ENCODE results near the gene TCEANC2.

The TCEANC2 gene

DNA sequence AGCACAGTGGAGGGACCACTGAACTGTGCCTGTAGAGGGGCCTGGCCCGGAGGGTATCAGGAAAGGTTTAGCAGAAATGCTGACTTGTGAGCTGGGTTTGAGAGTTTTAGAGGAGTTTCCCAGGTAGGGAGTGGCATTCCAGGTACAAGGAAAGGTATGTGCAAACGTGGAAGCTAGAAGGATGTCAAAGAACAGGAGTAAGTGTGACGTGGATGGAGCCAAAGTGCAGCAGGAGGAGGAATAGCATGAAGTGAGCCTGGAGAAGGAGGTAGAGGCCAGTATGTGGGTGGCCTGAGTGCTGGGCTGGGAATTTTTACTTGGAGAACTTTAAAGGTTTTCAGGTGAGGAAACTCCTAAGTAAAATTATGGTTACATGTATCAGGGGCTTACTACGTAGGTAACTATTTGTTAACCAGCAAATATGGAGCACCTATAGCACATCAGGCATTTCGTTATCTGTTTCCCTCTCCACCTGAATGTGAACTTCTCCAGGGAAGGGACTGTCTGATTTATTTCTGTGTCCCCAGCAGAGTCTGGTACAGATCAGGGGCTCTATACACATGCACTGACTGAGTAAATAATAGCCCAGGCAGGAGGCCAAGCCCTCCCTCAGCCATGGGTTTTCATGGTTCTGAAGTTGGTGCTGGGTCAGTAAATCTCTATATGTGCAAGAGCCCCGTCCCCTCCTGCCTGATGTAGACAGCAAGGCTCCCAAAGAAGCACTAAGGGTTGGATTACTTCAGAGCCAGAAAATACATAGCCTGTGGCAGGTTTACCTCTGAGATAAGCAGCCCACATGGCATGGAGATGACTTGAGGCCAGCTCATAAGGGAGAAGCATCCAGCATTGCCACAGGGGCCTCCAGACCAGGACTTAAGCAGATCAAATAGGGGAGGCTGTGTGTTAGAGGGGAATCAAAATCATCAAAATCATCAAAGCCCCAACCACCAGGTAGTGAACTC is 56.0 kb downstream of the TCEANC2 start:
- Histone ChIP-seq H3K4me1 (ENCODE audit: control insufficient read depth in 1 of 2, insufficient read depth in 1 of 2, low read depth in 1 of 2, low read length in 1 of 2) (no peaks in the 10 kb centered on the region), H3K27ac (no peak overlapping the region), H3K27me3 (no peaks in the 10 kb centered on the region), H3K4me3 (ENCODE audit: low read depth in 1 of 2, low read length in 1 of 2) (no peak overlapping the region), H3K9me3 (no peaks in the 10 kb centered on the region), H3K36me3 (peaks cover 3% of the 10 kb centered on the region)
- TF ChIP-seq, protein P1, sequence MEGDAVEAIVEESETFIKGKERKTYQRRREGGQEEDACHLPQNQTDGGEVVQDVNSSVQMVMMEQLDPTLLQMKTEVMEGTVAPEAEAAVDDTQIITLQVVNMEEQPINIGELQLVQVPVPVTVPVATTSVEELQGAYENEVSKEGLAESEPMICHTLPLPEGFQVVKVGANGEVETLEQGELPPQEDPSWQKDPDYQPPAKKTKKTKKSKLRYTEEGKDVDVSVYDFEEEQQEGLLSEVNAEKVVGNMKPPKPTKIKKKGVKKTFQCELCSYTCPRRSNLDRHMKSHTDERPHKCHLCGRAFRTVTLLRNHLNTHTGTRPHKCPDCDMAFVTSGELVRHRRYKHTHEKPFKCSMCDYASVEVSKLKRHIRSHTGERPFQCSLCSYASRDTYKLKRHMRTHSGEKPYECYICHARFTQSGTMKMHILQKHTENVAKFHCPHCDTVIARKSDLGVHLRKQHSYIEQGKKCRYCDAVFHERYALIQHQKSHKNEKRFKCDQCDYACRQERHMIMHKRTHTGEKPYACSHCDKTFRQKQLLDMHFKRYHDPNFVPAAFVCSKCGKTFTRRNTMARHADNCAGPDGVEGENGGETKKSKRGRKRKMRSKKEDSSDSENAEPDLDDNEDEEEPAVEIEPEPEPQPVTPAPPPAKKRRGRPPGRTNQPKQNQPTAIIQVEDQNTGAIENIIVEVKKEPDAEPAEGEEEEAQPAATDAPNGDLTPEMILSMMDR (IDR thresholded peaks at IDR 0.05): no peak

DNA sequence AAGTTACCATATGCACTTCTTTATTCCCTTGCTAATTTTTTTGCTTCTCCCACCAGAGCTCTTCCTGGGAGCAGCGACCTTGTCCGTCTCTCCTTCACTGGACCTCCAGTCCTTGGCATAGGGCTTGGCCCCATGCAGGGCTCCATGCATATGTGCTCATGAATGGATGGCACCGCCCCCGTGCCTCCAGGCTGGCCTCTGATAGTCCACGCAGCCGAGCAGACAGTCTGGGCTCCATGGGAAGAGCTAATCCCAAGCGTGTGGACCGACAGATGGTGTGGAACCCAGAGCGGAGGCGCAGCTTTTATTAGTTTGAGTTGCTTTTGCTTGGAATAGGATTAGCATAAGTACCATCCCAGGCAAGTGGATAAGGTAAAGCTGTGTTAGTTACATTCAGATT is 57.6 kb downstream of the TCEANC2 start:
- Histone ChIP-seq H3K36me3 (no peaks in the 10 kb centered on the region), H3K9me3 (no peaks in the 10 kb centered on the region), H3K4me3 (ENCODE audit: low read depth in 1 of 2, low read length in 1 of 2) (no peak overlapping the region), H3K4me1 (ENCODE audit: control insufficient read depth in 1 of 2, insufficient read depth in 1 of 2, low read depth in 1 of 2, low read length in 1 of 2) (no peaks in the 10 kb centered on the region), H3K27ac (no peak overlapping the region), H3K27me3 (no peaks in the 10 kb centered on the region)
- TF ChIP-seq, protein P1 (IDR thresholded peaks at IDR 0.05): no peak

DNA sequence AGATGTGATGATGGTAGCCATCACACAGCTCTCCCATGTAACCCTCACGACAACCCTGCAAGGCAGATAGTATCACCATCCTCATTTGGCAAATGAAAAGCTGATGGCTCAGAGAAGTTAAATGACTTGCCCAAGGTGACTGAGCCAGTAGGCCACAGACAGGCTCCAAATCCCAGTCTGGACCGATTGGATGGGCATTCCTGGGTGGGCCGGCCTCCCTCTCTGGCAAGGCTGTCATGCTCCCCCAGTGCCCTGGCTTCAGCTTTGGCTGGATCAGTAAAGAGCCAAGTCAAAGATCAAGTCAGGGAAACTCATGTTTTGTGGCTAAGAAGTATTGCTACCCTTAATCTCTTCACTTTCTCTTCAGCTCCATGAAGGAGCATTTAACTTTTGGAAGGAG is 58.2 kb downstream of the TCEANC2 start:
- H3K36me3 ChIP-seq: no peaks in the 10 kb centered on the region
- H3K9me3 ChIP-seq: no peaks in the 10 kb centered on the region
- H3K27me3 ChIP-seq: no peaks in the 10 kb centered on the region
- TF ChIP-seq, protein P1 (IDR thresholded peaks at IDR 0.05): no peak
- no peaks in the 10 kb centered on the region for H3K4me1 ChIP-seq (ENCODE audit: control insufficient read depth in 1 of 2, insufficient read depth in 1 of 2, low read depth in 1 of 2, low read length in 1 of 2)
- H3K4me3 ChIP-seq (ENCODE audit: low read depth in 1 of 2, low read length in 1 of 2): no peak overlapping the region
- H3K27ac ChIP-seq: no peak overlapping the region

DNA sequence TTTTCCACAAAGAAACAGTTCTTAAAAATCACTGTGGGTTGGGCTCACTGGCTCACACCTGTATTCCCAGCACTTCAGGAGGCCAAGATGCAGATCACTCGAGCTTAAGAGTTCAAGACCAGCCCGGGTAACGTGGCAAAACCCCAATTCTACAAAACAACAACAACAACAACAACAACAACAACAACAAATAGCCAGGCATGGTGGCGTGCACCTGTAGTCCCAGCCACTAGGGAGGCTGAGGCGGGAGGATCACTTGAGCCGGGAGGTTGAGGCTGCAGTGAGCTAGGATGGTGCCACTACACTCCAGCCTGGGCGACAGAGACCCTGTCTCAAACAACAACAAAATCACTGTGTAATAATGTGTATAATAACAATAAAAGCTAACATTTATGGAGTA is 58.6 kb downstream of the TCEANC2 start:
- Histone ChIP-seq H3K27me3 (no peaks in the 10 kb centered on the region), H3K27ac (no peak overlapping the region), H3K9me3 (no peaks in the 10 kb centered on the region), H3K4me1 (ENCODE audit: control insufficient read depth in 1 of 2, insufficient read depth in 1 of 2, low read depth in 1 of 2, low read length in 1 of 2) (no peaks in the 10 kb centered on the region), H3K36me3 (no peaks in the 10 kb centered on the region), H3K4me3 (ENCODE audit: low read depth in 1 of 2, low read length in 1 of 2) (no peak overlapping the region)
- TF ChIP-seq, protein P1 (IDR thresholded peaks at IDR 0.05): no peak

DNA sequence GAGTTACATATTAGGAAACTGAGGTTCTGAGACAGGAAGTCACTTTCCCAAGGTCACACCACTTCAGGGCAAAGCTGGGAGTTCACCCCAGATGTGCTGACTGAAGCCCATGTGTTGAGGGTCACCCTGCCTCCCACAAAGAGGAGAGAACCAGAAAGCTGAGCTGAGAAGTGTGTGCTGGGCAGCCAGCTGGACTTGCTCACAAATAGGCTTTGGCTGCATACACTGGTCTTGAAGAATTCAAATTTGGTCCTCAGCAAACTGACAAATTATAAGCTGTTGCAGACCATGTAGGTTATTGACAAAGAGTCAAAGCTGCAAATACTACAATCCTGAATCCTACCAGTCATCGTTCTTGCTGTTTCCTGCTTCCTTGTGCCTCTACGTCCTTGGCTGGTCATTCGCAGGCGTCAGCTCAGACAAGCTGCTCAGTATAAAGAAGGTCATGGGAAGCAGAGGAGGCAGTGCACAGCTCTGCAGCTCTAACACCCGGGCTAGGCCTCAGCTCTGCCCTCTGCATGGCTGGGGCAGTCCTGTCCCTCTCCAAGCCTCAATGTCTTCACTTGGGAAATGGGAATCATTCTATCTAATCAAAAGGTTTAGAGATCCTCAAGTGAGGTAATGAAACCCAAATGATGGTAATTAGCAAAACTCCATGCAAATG is 59.4 kb downstream of the TCEANC2 start:
- TF ChIP-seq, protein P1 (IDR thresholded peaks at IDR 0.05): no peak
- H3K4me1 ChIP-seq (ENCODE audit: control insufficient read depth in 1 of 2, insufficient read depth in 1 of 2, low read depth in 1 of 2, low read length in 1 of 2): no peaks in the 10 kb centered on the region

More for the DNA sequence above, 59.4 kb downstream of the TCEANC2 start:
- H3K9me3 ChIP-seq: no peaks in the 10 kb centered on the region
- H3K4me3 ChIP-seq (ENCODE audit: low read depth in 1 of 2, low read length in 1 of 2): no peak overlapping the region
- H3K27me3 ChIP-seq: no peaks in the 10 kb centered on the region
- no peak overlapping the region for H3K27ac ChIP-seq
- no peaks in the 10 kb centered on the region for H3K36me3 ChIP-seq
